Lower leg skin (tissue), 3 donors: ENCODE results near the gene RTN4RL1.

Experiments used
- POLR2A ChIP-seq, 2 donors: fragments of 450-650 bp; IDR thresholded peaks; one replicate each; pipeline ENCODE4 v1.6.1; 2016 to 2017; ENCODE audit warnings: antibody characterized with exemption in 2 of 2, mild to moderate bottlenecking in 1 of 2, moderate library complexity in 1 of 2
- TF ChIP-seq, protein P1 (sequence below), 3 donors: fragments of 450-650 bp; IDR thresholded peaks; one replicate each; pipeline ENCODE4 v1.5.1; 2016; ENCODE audit warnings: antibody characterized with exemption in 3 of 3, mild to moderate bottlenecking in 3 of 3, moderate library complexity in 2 of 3

- TF ChIP-seq, protein P1, sequence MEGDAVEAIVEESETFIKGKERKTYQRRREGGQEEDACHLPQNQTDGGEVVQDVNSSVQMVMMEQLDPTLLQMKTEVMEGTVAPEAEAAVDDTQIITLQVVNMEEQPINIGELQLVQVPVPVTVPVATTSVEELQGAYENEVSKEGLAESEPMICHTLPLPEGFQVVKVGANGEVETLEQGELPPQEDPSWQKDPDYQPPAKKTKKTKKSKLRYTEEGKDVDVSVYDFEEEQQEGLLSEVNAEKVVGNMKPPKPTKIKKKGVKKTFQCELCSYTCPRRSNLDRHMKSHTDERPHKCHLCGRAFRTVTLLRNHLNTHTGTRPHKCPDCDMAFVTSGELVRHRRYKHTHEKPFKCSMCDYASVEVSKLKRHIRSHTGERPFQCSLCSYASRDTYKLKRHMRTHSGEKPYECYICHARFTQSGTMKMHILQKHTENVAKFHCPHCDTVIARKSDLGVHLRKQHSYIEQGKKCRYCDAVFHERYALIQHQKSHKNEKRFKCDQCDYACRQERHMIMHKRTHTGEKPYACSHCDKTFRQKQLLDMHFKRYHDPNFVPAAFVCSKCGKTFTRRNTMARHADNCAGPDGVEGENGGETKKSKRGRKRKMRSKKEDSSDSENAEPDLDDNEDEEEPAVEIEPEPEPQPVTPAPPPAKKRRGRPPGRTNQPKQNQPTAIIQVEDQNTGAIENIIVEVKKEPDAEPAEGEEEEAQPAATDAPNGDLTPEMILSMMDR (IDR thresholded peaks at IDR 0.05), result no peak
- TF ChIP-seq POLR2A (IDR thresholded peaks at IDR 0.05), result no peak
These were observed 61.9 kb downstream of the RTN4RL1 start for GRCh38 chr17:1963250-1963649.
